Right lobe of liver (tissue), 4 donors: Measurements from ENCODE around the gene ACVR1.

ENCODE experiments used
- POLR2A ChIP-seq: fragments of 450-650 bp; IDR thresholded peaks from one replicate; pipeline ENCODE4 v1.6.1; 2017; ENCODE audit warnings: antibody characterized with exemption, mild to moderate bottlenecking
- TF ChIP-seq, protein P1 (sequence below), 4 donors: fragments of 200-600 bp in 3 of 4; fragments of 450-650 bp in 1 of 4; IDR thresholded peaks; one replicate each; pipeline versions ENCODE4 v1.5.1 to v1.8.0; 2016 to 2022; ENCODE audit warnings: antibody characterized with exemption in 4 of 4, mild to moderate bottlenecking in 2 of 4
- donor health status: DM: no; HTN: no; CAD: no.
- donor health status: DM: no; HTN: no; CAD: no.
- donor health status: DM: no; HTN: yes; CAD: no.

GRCh38 chr2:157789256-157789655, 86.9 kb downstream of the ACVR1 start:
- TF ChIP-seq, protein P1, sequence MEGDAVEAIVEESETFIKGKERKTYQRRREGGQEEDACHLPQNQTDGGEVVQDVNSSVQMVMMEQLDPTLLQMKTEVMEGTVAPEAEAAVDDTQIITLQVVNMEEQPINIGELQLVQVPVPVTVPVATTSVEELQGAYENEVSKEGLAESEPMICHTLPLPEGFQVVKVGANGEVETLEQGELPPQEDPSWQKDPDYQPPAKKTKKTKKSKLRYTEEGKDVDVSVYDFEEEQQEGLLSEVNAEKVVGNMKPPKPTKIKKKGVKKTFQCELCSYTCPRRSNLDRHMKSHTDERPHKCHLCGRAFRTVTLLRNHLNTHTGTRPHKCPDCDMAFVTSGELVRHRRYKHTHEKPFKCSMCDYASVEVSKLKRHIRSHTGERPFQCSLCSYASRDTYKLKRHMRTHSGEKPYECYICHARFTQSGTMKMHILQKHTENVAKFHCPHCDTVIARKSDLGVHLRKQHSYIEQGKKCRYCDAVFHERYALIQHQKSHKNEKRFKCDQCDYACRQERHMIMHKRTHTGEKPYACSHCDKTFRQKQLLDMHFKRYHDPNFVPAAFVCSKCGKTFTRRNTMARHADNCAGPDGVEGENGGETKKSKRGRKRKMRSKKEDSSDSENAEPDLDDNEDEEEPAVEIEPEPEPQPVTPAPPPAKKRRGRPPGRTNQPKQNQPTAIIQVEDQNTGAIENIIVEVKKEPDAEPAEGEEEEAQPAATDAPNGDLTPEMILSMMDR (IDR thresholded peaks at IDR 0.05): no peak
- no peak for TF ChIP-seq POLR2A
